NK-92 treated with Interleukin-12 subunit alpha and Interleukin-12 subunit beta, amount 100 ng/mL, for 24 hours (cell line): ENCODE measurements around the gene PSKH1.
"Not testable (repeated sequence)": the region's sequence is repeated elsewhere in the genome, so short reads cannot be mapped to it uniquely, and the experiment has no call there.

Experiments
- DNase-seq: peaks from one replicate; lab custom pipeline; 2025; lab: John Stamatoyannopoulos, UW

The PSKH1 gene

GRCh38 chr16:67963292-67963661, 70.2 kb downstream of the PSKH1 start:
- DNase-seq, result no peak

- no peak for DNase-seq
These were observed 70.7 kb downstream of the PSKH1 start for GRCh38 chr16:67963662-67964321.

GRCh38 chr16:67964477-67965131, 71.5 kb downstream of the PSKH1 start:
- no peak for DNase-seq

- no peak for DNase-seq
These were observed 72.9 kb downstream of the PSKH1 start for GRCh38 chr16:67965668-67966548.

GRCh38 chr16:67966549-67967182, 73.6 kb downstream of the PSKH1 start:
- DNase-seq, result no peak

GRCh38 chr16:67967183-67967957, 74.3 kb downstream of the PSKH1 start:
- DNase-seq, result no peak

- no peak for DNase-seq
These were observed 74.9 kb downstream of the PSKH1 start for GRCh38 chr16:67967958-67968399.

- peak; percentile 42 for DNase-seq
These were observed 75.6 kb downstream of the PSKH1 start, which contains the start of gene SLC12A4 for GRCh38 chr16:67968400-67969253. Gene SLC12A4 (minus strand): TSS chr16:67968637. CDS start chr16:67968553, 84 bp downstream.

- no peak for DNase-seq
These were observed 76.4 kb downstream of the PSKH1 start for GRCh38 chr16:67969254-67970039.

GRCh38 chr16:67971111-67971510, 78.1 kb downstream of the PSKH1 start:
- no peak for DNase-seq

GRCh38 chr16:67972285-67972684, 79.2 kb downstream of the PSKH1 start:
- not testable (repeated sequence) for DNase-seq

GRCh38 chr16:67975321-67976105, 82.5 kb downstream of the PSKH1 start:
- DNase-seq, result no peak

- no peak for DNase-seq
These were observed 83.2 kb downstream of the PSKH1 start for GRCh38 chr16:67976205-67976604.

- DNase-seq, result no peak
These were observed 84.0 kb downstream of the PSKH1 start for GRCh38 chr16:67977005-67977404.

GRCh38 chr16:67977469-67978227, 84.6 kb downstream of the PSKH1 start:
- no peak for DNase-seq
